CD8-positive, alpha-beta memory T cell (primary cell): Measurements from ENCODE around the gene GPR27. TPM values are rescaled to one million over a fixed set of nuclear protein-coding genes. Genes with fewer than 3 reads are reported as not detected.

ENCODE experiments used
- CTCF ChIA-PET: fragments of 350-600 bp; sonication (Branson Sonifier 250); formaldehyde crosslinking; loops from one replicate; lab custom pipeline; 2021; ENCODE audit warnings: antibody characterized with exemption; lab: Charles Lee
- POLR2A ChIA-PET: fragments of 350-600 bp; sonication (Branson Sonifier 250); formaldehyde crosslinking; loops from one replicate; lab custom pipeline; 2021; ENCODE audit warnings: antibody characterized with exemption; lab: Charles Lee
- DNase-seq, 5 donors: peaks; one replicate each; pipeline versions ENCODE4 v3.0.0 to v3.0.0-alpha.2; 2020 to 2022; ENCODE audit warnings: mixed read lengths in 1 of 5
- H3K27ac ChIP-seq: one replicate; pipeline ENCODE4 v1.7.0; 2013; ENCODE audit warnings: low read depth, mild to moderate bottlenecking, low read length, moderate library complexity
- H3K27me3 ChIP-seq: 2 replicates; pipeline ENCODE4 v1.7.0; 2013; ENCODE audit warnings: low read length, mild to moderate bottlenecking; ENCODE audit not compliant: insufficient read depth, poor library complexity, severe bottlenecking
- H3K36me3 ChIP-seq: 2 replicates; pipeline ENCODE4 v1.7.0; 2013; ENCODE audit warnings: mild to moderate bottlenecking, low read length, moderate library complexity; ENCODE audit not compliant: insufficient read depth
- H3K4me1 ChIP-seq: 2 replicates; pipeline ENCODE4 v1.7.0; 2013; ENCODE audit warnings: mild to moderate bottlenecking, low read length, moderate library complexity; ENCODE audit not compliant: insufficient read depth
- H3K4me3 ChIP-seq: 2 replicates; pipeline ENCODE4 v1.7.0; 2013; ENCODE audit warnings: mild to moderate bottlenecking, low read length
- H3K9me3 ChIP-seq: 2 replicates; pipeline ENCODE4 v1.7.0; 2013; ENCODE audit warnings: mild to moderate bottlenecking, low read length
- H3K27ac Mint-ChIP-seq, 8 donors: one replicate each; pipeline ENCODE4 v1.8.0; 2020 to 2021; ENCODE audit warnings: mixed read lengths in 8 of 8, mild to moderate bottlenecking in 6 of 8, inconsistent platforms in 3 of 8, moderate library complexity in 3 of 8
- H3K27me3 Mint-ChIP-seq, 2 donors: one replicate each; pipeline ENCODE4 v1.8.0; 2020 to 2021; ENCODE audit warnings: mixed read lengths in 2 of 2, mild to moderate bottlenecking in 1 of 2, moderate library complexity in 1 of 2
- H3K36me3 Mint-ChIP-seq, 3 donors: one replicate each; pipeline ENCODE4 v1.8.0; 2020 to 2021; ENCODE audit warnings: mixed read lengths in 3 of 3, inconsistent platforms in 1 of 3, mild to moderate bottlenecking in 1 of 3
- H3K4me1 Mint-ChIP-seq, 3 donors: one replicate each; pipeline ENCODE4 v1.8.0; 2020 to 2021; ENCODE audit warnings: mixed read lengths in 3 of 3, inconsistent platforms in 1 of 3, mild to moderate bottlenecking in 1 of 3
- H3K4me3 Mint-ChIP-seq, 7 donors: one replicate each; pipeline ENCODE4 v1.8.0; 2020 to 2021; ENCODE audit warnings: mixed read lengths in 7 of 7, mild to moderate bottlenecking in 6 of 7, moderate library complexity in 4 of 7, inconsistent platforms in 2 of 7
- H3K9me3 Mint-ChIP-seq, 5 donors: one replicate each; pipeline ENCODE4 v1.8.0; 2020 to 2022; ENCODE audit warnings: mixed read lengths in 5 of 5, mild to moderate bottlenecking in 3 of 5, moderate library complexity in 2 of 5, inconsistent platforms in 1 of 5
- polyA plus RNA-seq: library from polyadenylated mRNA; unstranded; fragments of 300-500 nt; fragmentation: Illumina TruSeq; gene quantifications from one replicate; pipeline ENCODE4 v1.2.3, GENCODE V29; 2021
- total RNA-seq, 2 experiments: library from RNA; stranded (reverse); gene quantifications; one replicate each; pipeline ENCODE4 v1.2.3, GENCODE V29; 2021

Gene GPR27
- total and polyA plus RNA-seq, 3 experiments from 2014 or later = 1.8 to 2.6 (median 2.3) TPM

DNA sequence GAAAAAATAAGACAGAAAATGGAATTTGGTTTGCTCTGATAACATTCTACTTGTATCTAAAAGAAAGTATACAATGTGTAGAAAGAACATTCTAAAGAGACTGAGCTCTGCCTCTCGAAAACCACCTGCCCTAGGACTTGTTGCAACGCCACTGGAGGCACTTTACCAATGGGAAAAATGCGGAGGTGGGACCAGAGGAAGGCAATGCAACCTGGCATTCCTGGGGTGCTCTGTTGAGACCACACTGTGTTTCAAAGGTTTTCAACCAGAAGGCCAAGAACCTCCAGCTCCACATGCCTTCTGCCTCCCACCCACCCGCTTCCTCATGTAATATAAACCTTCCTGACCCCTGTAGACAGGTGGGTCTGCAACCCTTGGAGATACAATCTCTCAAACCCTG, 26.8 kb downstream of the GPR27 start:
- CTCF ChIA-PET = interaction anchor here (1.9 kb wide), 1 partner anchor 95 kb away, joined by 5 read pairs; no protein-coding TSS in a partner anchor

DNA sequence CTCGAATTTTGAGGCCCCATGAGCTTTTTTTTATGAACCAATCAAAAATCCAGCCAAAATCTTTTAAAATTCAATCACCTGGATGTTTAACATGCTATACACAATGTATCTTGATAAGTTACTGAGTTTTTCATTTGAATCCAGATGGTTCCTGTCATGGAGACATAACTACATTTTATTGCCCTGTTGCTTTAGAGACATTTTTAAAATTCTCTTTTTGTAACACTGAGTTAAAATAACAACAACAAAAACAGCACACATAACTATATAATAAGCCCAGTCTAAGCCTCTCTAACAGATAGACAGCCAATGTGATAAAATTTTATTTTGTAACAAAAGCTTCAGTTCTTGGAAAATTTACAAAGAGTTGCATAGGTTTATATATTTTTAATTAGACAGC, 29.5 kb downstream of the GPR27 start:
- peaks cover 46% of the 10 kb centered on the region for H3K27me3 ChIP-seq
- H3K36me3 Mint-ChIP-seq = no peaks in the 10 kb centered on the region
- H3K4me3 Mint-ChIP-seq = no peak overlapping the region
- H3K27me3 Mint-ChIP-seq = peaks cover 56 to 80% of the 10 kb centered on the region in 2 donors
- no peak overlapping the region for H3K27ac ChIP-seq
- H3K4me1 ChIP-seq = peaks cover 8% of the 10 kb centered on the region
- POLR2A ChIA-PET = no interaction called here
- no peak overlapping the region for H3K4me3 ChIP-seq
- no peak for DNase-seq
- H3K4me1 Mint-ChIP-seq = peaks cover 25 to 37% (median 34%) of the 10 kb centered on the region in 3 donors
- H3K27ac Mint-ChIP-seq = no peak overlapping the region
- H3K36me3 ChIP-seq = no peaks in the 10 kb centered on the region
- CTCF ChIA-PET = interaction anchor here (1.0 kb wide), 1 partner anchor 1039 kb away, joined by 3 read pairs; no protein-coding TSS in a partner anchor
- no peaks in the 10 kb centered on the region for H3K9me3 ChIP-seq
- H3K9me3 Mint-ChIP-seq = no peaks in the 10 kb centered on the region

More for the DNA sequence above, 26.8 kb downstream of the GPR27 start:
- Mint-ChIP-seq H3K27ac (peak overlapping the region in 1 of 8 donors; percentile 31), H3K27me3 (peaks cover 60 to 84% of the 10 kb centered on the region in 2 donors), H3K4me1 (peaks cover 20 to 34% (median 29%) of the 10 kb centered on the region in 3 donors), H3K36me3 (no peaks in the 10 kb centered on the region), H3K9me3 (no peaks in the 10 kb centered on the region), H3K4me3 (no peak overlapping the region)
- DNase-seq = no peak
- no peaks in the 10 kb centered on the region for H3K9me3 ChIP-seq
- H3K4me3 ChIP-seq = no peak overlapping the region
- H3K36me3 ChIP-seq = no peaks in the 10 kb centered on the region
- H3K27ac ChIP-seq = no peak overlapping the region
- H3K4me1 ChIP-seq = peaks cover 8% of the 10 kb centered on the region
- POLR2A ChIA-PET = no interaction called here
- peaks cover 41% of the 10 kb centered on the region for H3K27me3 ChIP-seq

DNA sequence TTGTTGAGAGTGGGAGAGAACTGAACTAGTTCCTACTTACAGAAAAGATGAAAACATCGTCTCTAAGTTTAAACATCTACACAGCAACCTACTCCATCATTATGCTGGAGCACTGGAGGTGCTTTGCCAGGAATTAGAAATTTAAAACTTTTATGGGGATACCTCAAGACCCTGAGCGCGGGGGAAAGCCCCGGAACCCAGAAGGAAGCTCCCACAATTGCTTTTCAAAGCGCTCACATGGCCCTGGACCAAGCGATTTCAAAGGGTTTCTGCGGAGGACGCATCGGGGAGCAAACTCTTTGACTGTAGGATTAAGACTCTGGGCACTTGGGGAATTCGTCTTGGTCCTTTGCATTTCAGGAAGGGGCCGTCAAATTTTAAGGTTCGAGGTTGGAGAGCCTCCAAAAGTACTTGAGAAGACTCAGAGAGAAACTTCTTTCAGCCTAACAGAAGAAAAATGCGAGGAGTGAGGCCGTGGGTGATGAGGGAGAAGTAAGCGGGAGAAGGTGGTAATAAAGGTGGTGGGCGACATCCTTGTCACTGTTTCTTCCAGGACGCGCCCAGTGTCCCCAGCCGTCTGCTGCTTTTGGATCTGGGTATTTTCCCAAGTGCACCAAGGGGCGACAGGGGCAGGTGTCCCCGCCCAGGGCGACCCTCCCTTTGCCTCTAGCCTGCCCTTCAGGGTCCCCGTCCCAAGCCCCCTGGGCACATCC, 30.7 kb downstream of the GPR27 start:
- Mint-ChIP-seq H3K4me3 (peak overlapping the region; percentile 68 to 91 (median 75)), H3K27me3 (peaks cover 49 to 70% of the 10 kb centered on the region in 2 donors), H3K36me3 (no peaks in the 10 kb centered on the region), H3K27ac (peak overlapping the region in 3 of 8 donors; percentile 32 to 66 (median 61)), H3K4me1 (peaks cover 24 to 33% (median 31%) of the 10 kb centered on the region in 3 donors), H3K9me3 (no peaks in the 10 kb centered on the region)
- ChIA-PET CTCF (interaction anchor here (1.0 kb wide), 1 partner anchor 1038 kb away, joined by 3 read pairs; no protein-coding TSS in a partner anchor), POLR2A (no interaction called here)
- H3K27ac ChIP-seq = no peak overlapping the region
- peaks cover 8% of the 10 kb centered on the region for H3K4me1 ChIP-seq
- no peak overlapping the region for H3K4me3 ChIP-seq
- H3K27me3 ChIP-seq = peaks cover 46% of the 10 kb centered on the region
- H3K9me3 ChIP-seq = no peaks in the 10 kb centered on the region
- no peak for DNase-seq
- H3K36me3 ChIP-seq = no peaks in the 10 kb centered on the region

DNA sequence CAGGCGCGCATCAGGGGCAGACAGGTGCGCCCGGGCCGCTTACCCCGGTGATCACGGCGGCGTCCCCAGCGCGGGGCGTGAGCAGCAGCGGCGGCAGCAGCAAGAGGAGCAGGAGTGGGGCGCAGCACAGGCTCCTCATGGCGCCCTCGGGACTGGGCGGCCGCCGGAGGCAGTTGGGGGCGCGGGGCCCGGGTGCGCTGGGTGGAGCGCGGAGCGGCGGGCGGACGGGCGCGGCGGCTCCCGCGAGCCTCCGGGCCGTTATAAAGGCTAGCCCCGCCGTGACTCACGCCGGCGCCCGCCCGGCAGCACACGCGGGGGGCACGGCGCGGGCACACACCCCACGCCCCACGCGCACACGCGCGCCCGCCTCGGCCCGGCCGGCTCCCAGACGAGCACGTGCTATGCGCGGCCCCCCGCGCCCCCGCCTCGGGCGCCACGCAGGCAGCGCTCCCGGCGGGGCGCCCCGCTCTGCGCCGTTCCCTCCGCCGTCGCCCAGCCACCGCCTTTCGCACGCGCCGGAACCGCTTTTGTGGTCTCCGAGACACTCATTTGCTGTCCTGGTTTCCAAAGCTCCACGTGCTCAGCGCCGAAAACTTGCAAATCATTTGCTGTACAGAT, 31.4 kb downstream of the GPR27 start, which contains the start of gene PROK2:
Gene PROK2, minus strand, starts transcription at position 235 of the 618 bp plus-strand sequence. Its CDS starts 96 bp downstream, at position 139.
- peak; percentile 8 to 52 (median 8) for DNase-seq
- peaks cover 8% of the 10 kb centered on the region for H3K4me1 ChIP-seq
- H3K4me3 Mint-ChIP-seq = peak within 1 kb of the TSS; percentile 68 to 91 (median 79)
- no peaks in the 10 kb centered on the region for H3K36me3 ChIP-seq
- peak within 1 kb of the TSS in 3 of 8 donors; percentile 32 to 66 (median 61) for H3K27ac Mint-ChIP-seq
- H3K4me3 ChIP-seq = no peak within 1 kb of the TSS
- peaks cover 46% of the 10 kb centered on the region for H3K27me3 ChIP-seq
- POLR2A ChIA-PET = no interaction called here
- no peaks in the 10 kb centered on the region for H3K9me3 Mint-ChIP-seq
- H3K9me3 ChIP-seq = no peaks in the 10 kb centered on the region
- peaks cover 43 to 63% of the 10 kb centered on the region in 2 donors for H3K27me3 Mint-ChIP-seq
- CTCF ChIA-PET = no interaction called here
- no peak within 1 kb of the TSS for H3K27ac ChIP-seq
- H3K36me3 Mint-ChIP-seq = no peaks in the 10 kb centered on the region
- H3K4me1 Mint-ChIP-seq = peaks cover 18 to 26% (median 24%) of the 10 kb centered on the region in 3 donors

DNA sequence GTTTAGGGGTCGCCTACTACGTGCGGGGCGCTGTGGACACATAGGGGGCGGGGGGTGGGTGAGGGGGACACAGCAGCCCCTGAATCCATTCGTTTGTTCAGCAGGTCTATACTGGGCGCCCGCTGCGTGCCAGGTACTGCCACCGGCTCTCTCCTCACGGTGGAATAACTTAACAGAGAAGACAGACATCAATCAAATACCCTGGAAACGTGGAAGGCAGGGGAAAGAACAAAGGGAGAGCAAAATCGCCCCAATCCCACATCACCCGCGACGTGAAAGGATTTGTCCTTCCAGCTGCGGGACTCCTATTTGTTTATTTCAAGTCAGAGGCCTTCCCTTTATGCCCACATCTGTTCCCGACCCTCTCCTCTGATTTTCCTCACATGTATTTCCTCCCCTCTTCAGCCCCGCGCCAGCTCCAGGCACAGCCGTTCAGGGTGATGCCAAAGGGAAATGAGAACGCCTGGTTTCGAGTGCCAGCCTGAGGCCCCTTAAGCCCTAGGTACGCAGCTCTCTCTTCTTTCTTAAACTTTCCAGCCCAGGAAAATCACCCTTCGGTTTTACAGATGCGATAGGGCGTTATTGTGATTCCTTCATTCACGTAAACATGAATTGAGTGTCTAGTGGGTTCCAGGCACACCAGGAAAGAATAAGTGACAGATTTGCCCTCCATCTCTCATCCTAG, 32.0 kb downstream of the GPR27 start:
- H3K27me3 Mint-ChIP-seq = peaks cover 41 to 56% of the 10 kb centered on the region in 2 donors
- no peaks in the 10 kb centered on the region for H3K9me3 ChIP-seq
- H3K27ac Mint-ChIP-seq = peak overlapping the region in 1 of 8 donors; percentile 51
- peaks cover 43% of the 10 kb centered on the region for H3K27me3 ChIP-seq
- no peak for DNase-seq
- H3K9me3 Mint-ChIP-seq = no peaks in the 10 kb centered on the region
- no peak overlapping the region for H3K27ac ChIP-seq
- H3K36me3 Mint-ChIP-seq = no peaks in the 10 kb centered on the region
- no peaks in the 10 kb centered on the region for H3K36me3 ChIP-seq
- H3K4me1 ChIP-seq = peaks cover 8% of the 10 kb centered on the region
- H3K4me3 ChIP-seq = no peak overlapping the region
- H3K4me1 Mint-ChIP-seq = peaks cover 15 to 20% (median 19%) of the 10 kb centered on the region in 3 donors
- H3K4me3 Mint-ChIP-seq = peak overlapping the region; percentile 58 to 91 (median 73)
- ChIA-PET CTCF (interaction anchor here (0.9 kb wide), 1 partner anchor 56 kb away, joined by 3 read pairs; no protein-coding TSS in a partner anchor), POLR2A (no interaction called here)

DNA sequence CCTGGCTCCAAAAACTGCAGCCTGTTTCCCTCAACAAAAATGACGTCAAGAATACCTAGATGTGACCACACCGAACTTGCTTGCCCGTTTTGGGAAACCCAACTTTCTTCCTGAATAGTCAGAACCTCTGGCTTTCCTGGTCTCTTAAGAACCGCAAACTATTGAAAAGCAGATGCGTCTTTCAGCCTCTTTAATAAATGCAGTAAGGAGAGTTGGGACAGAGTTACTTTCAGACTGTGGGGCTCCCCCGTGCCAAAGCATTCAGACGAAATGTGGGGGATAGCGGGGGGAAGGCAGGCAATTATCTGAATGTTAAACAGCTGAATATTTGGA, 32.5 kb downstream of the GPR27 start:
- POLR2A ChIA-PET = no interaction called here
- H3K4me3 Mint-ChIP-seq = peak overlapping the region in 5 of 7 donors; percentile 58 to 80 (median 72)

DNA sequence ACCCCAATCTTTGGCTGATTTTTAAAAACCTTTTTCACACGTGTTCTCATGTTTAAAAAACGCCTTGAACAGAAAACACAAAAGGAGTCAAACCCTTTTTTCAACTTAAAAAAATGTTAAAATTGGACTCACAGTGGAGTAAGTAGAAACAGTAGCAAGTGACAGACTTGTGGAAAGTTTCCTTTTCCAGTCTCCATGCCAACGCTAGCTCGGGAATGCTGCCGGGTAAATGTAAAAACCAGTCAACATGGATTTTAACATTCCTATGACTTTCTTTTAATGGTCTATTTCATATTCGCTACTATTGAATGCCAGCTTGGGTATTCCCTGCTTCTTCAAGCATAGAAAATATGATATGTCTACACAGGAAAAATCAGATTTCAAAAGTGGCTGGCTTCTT, 32.9 kb downstream of the GPR27 start:
- CTCF ChIA-PET = no interaction called here
- no peaks in the 10 kb centered on the region for H3K36me3 Mint-ChIP-seq

More for the DNA sequence above, 32.5 kb downstream of the GPR27 start:
- H3K27ac Mint-ChIP-seq = no peak overlapping the region
- no peaks in the 10 kb centered on the region for H3K9me3 Mint-ChIP-seq
- no peak for DNase-seq
- no peaks in the 10 kb centered on the region for H3K36me3 Mint-ChIP-seq
- Histone ChIP-seq H3K9me3 (no peaks in the 10 kb centered on the region), H3K27me3 (peaks cover 39% of the 10 kb centered on the region), H3K4me1 (peaks cover 8% of the 10 kb centered on the region), H3K36me3 (no peaks in the 10 kb centered on the region), H3K27ac (no peak overlapping the region), H3K4me3 (no peak overlapping the region)
- CTCF ChIA-PET = interaction anchor here (0.9 kb wide), 1 partner anchor 56 kb away, joined by 3 read pairs; no protein-coding TSS in a partner anchor
- H3K4me1 Mint-ChIP-seq = peaks cover 15 to 20% (median 18%) of the 10 kb centered on the region in 3 donors
- peaks cover 38 to 51% of the 10 kb centered on the region in 2 donors for H3K27me3 Mint-ChIP-seq

More for the DNA sequence above, 32.9 kb downstream of the GPR27 start:
- Histone ChIP-seq H3K27me3 (peaks cover 35% of the 10 kb centered on the region), H3K36me3 (no peaks in the 10 kb centered on the region), H3K27ac (no peak overlapping the region), H3K4me1 (peaks cover 8% of the 10 kb centered on the region), H3K4me3 (no peak overlapping the region), H3K9me3 (no peaks in the 10 kb centered on the region)
- Mint-ChIP-seq H3K4me3 (peak overlapping the region in 1 of 7 donors; percentile 19), H3K27me3 (peaks cover 35 to 48% of the 10 kb centered on the region in 2 donors), H3K4me1 (peaks cover 15 to 20% (median 18%) of the 10 kb centered on the region in 3 donors), H3K27ac (no peak overlapping the region), H3K9me3 (no peaks in the 10 kb centered on the region)
- DNase-seq = no peak
- POLR2A ChIA-PET = interaction anchor here (0.7 kb wide), 1 partner anchor 16 kb away, joined by 4 read pairs; no protein-coding TSS in a partner anchor
